GM19468 (cell line): ENCODE data around the gene FOXD2.
"Not testable (repeated sequence)": the region's sequence is repeated elsewhere in the genome, so short reads cannot be mapped to it uniquely, and the experiment has no call there.

Experiments used
- ATAC-seq: cut with Tn5 transposase; IDR thresholded peaks from one replicate; pipeline ENCODE4 v1.9.1; 2021; ENCODE audit warnings: mild to moderate bottlenecking, moderate library complexity, moderate number of reproducible peaks; ENCODE audit not compliant: unreplicated experiment; ENCODE audit errors: extremely low read depth

The FOXD2 gene

DNA sequence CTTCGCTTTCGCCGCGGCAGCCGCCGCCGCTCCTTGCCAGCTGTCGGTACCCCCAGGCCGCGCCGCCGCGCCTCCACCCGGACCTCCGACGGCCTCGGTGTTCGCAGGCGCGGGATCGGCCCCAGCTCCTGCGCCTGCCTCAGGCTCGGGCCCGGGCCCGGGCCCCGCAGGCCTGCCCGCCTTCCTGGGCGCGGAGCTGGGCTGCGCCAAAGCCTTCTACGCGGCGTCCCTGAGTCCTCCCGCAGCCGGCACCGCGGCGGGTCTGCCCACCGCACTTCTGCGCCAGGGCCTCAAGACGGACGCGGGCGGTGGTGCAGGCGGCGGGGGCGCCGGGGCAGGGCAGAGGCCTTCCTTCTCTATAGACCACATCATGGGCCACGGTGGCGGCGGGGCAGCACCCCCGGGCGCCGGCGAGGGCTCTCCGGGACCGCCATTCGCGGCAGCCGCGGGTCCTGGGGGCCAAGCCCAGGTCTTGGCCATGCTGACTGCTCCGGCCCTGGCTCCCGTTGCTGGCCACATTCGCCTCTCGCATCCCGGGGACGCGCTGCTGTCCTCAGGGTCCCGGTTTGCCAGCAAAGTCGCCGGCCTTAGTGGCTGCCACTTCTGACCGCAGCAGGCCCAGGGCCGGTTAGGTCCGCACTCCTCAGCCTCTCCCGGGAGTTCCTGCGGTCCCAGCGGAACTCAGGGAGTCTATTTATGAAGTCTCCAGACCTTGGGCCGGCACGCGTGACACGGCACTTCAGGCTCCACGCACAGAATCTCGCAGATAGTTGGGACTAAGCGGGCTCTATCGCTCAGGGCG is 1.4 kb downstream of the FOXD2 start:
- ATAC-seq: no peak

DNA sequence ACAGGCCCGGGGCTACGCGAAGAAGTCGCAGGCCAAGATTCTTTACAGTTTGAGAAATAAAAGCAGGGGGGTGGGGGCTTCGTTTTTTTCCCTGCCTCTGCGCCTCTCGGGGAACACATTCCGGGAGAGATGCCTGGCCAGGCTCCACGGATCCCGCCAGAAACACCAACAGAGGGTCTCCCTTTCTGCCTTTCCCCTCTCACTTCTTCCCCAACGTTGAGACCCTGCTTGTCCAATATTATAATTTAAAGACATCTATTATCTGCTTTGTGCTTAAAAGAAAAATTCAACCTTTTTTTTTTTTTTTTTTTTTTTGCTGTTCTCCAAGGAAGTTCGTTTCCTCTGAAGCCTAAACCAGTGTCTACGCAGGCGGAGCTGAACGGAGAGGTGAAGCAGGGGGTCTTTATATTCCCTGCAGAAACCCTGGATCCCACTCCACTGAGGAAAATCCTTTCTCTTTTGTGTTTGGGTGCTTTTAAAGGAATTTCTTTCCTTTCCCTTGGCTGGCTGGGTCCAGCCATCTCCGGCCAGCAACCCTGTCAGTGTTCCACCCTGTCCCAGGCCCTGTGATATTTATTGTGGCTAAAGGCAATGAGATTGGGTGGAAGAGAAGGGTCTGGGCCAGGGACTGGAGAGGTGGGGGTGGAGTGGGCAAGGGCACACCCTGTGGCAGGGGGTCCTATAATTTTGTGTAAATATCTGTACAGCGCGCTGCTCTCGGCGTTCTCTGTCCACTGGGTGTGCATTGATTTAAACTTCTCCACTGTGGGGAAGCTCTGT is 2.2 kb downstream of the FOXD2 start:
- no peak for ATAC-seq

DNA sequence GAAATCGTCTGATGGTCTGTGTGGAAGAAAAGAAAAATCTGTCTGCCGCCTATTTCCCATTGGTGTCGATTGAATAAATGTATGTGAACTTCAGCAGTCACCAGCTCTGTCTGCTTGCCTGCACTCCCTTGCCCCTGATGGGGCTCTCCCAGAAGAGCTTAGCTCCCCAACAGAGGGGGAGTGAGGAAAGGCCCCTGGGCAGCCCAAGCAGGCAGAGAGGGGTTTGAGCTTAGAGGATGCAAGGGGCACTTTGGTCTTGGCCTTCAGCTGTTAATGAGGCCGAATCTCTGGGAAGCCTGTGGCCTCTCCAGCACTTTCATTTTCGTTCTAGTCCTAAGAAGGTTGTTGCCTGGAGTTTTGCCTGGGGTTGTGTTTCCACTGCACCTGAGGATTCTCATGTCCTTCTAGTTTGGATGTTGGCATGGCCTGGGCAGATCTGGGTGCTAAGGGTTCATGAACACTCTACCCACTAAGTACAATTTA is 2.8 kb downstream of the FOXD2 start:
- no peak for ATAC-seq

DNA sequence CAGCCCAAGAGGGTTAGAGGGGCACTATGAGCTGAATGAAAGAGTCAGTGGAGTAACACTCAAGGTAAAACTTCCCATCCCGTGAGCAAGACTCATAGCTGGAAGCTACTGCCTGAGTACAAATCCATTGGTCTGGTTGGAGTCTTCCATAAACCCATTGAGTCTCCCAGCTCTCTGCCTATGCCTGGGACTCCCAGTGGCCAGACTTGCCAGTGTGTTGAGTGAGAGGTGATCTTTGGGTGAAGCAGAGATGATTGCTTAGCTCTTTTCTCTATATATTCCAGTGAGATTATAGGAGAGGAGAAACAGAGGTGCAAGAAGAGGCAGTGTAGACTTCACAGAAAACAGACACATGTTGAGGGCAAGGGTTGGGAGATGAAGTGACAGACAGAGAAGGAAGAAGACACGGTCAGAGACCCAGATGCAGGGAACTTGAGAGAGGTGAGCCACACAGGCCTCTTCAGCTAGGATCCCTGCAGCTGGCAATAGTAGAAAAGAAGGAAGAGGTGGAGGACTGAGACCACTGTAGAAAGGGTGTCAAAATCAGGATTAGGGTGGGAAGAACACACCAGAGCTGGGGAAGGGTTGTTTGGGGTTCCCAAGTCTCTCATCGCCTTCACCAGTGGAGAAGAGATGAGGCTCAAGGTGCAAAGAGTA is 3.7 kb downstream of the FOXD2 start:
- ATAC-seq: no peak

DNA sequence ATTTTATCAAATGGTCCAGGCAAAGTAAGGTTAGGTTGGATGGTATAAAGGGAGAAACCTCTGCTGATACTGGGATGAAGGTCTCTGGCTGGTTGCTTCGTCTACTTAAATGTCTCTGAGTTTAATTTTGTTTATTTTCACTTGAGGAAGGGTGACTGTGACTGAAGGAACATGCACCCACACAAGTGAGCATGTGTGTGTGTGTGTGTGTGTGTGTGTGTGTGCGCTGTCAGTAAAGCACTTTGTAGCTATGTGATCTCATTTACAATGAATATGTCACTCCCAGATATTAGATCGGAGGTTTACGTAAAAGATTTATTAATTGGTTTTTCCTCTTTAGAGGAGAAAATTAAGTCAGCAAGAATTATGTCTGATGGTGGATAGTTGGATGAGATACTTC is 4.4 kb downstream of the FOXD2 start:
- no peak for ATAC-seq

DNA sequence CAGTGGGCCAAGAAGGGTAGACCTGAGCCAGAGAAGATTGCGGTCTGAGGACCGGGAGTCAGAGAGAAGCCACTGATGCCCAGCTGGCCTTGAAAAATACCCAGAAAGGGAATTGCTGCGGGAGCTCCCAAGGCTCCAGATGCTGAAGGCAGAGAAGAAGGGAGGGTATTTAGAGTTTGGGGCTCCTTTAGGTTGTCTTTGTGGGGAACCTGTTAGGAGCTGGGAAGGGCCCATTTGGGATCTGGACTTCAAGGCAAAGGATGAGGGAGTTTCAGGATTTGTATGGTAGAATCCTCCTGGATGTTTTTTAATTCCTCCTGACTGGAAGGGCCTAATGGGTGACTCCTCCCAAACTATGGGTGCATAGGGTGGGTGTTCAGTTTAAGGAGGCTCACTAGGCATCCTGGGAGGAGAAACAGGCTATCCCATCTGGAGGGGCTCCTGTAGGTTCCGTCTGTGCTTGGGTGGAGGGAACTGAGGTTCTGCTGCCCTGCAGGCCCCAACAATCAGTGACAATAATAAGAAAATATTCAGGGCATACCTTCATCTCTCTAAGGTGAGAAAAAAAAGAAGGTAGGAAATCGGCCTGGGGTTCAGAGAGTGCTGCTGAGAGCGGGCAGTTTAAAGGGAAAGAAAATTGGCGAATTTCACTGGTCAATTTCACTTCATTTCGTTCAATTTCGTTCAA is 5.1 kb downstream of the FOXD2 start:
- ATAC-seq: no peak

DNA sequence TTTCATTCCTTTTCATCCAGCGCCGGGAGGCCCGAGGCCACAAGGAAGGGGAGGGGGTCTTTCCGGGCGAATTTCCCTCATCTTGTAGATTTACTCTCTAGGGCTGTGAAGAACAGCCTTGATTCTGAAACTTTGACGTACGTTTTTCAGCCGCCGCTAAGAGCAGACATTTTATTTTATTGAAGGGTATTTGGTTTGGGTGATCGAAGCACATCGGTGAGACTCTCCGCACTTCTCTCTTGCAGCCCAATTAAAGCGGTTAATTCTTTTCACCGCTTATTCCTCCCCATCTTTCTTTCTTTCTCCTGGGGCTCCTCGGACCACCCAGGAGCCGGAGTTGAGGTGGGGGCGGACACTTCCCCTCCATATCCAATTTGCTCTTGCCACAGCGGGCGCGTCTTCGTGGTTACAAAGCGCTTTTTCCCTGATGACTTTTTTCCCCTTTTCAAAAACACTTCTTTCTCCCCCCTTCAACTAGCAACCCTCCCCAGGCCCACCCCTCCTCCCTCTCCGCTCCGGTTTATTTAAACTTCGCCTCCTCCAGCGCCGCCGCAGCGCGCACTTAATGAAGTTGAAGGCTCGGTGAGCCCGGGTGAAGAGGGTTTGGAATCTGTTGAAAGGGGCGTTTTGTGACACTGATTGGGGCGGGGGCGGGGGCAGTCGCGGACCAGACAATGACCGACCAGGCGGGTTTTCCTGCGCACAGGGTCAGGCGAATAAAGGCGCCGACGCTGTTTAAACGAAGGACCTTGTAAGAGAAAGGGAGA is 5.9 kb downstream of the FOXD2 start:
- ATAC-seq: no peak

DNA sequence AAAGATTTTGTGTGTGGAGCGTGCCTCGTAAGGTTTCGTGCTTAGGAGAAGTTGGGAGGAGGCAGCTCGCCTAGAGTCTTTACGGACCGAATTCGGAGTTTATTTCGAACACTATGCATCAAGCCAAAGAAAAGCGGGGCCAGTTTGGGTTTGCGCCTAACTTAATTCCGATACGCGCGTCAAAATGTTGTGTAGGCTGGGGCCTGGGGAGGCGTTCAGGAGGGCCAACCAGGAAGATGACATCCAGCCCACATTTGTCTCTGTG is 6.4 kb downstream of the FOXD2 start:
- no peak for ATAC-seq

DNA sequence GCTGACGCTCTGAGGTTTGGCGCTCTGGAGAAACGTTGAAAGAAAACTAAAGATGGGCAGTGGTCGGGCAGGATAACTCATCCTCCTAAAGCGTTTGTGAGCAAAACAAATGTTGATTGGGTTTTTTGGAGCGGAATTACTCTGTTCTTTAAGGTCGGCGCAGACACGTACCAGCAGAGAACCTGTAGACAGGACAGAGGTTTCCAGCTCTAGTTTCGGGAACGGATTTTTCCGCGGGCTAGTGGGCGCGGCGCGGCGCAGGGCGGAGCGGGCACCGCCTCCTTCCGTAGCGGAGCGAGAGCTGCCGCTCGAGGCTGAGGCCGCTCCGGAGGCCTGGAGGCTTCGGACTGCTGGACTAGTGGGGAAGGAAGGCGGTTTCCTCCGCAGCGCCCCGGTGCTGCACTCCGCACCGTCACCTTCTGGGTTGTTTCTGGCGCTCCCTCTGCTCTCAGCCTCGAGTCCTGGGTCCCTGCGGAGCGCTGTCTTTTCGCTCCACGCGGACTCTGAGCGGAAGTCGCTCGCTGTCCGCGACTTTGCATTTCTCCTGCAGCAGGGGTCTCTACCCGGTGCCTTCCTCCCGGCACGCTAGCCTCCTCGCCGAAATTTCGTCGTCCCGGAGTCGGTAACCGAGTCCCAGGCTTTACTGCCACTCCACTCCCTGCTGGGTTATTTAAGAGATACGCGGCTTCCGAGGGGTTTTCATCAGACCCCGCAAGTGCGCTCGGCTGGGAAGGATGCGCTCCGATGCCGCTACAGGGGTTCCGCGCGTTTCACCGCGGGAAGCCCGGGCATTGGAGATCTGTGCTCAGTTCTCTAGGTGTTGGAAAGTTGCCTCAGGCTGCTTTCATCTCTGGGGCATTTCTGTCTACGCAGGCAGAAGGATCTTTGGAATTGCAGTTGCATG is 7.0 kb downstream of the FOXD2 start:
- no peak for ATAC-seq

DNA sequence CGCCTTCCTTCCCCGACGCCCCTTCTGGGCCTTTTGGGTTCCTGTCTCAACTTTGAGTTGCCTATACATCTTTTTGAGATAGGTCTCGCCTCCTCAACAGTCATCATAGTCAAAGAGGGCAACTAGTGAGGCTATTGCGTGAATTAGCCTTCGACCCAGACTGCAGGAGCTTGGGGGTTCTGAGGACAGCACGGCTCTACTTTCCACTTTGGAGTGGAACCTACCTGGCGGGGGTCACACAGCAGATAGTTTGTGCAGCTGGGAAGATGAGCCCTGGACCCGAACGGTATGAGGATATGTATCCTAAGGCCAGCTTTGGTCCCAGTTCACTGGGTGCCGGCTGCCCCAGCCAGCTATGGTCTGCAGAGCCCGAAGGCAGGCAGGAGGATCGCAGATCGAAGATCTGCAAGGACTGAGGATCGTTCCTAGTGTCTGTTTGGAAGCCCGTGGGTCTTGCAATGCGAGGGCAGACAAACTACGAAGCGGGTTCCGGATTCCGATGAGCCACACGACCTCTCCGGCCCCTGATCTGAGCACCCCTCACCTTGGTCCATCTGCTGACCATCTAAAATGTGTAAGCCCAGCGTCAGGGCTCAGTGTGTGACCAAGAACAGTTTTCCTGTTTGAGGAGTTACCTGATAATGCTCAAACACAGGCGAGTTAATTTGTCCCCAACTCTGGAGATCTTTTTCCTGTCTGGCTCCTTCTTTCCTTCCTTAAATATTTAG is 8.1 kb downstream of the FOXD2 start:
- no peak for ATAC-seq

DNA sequence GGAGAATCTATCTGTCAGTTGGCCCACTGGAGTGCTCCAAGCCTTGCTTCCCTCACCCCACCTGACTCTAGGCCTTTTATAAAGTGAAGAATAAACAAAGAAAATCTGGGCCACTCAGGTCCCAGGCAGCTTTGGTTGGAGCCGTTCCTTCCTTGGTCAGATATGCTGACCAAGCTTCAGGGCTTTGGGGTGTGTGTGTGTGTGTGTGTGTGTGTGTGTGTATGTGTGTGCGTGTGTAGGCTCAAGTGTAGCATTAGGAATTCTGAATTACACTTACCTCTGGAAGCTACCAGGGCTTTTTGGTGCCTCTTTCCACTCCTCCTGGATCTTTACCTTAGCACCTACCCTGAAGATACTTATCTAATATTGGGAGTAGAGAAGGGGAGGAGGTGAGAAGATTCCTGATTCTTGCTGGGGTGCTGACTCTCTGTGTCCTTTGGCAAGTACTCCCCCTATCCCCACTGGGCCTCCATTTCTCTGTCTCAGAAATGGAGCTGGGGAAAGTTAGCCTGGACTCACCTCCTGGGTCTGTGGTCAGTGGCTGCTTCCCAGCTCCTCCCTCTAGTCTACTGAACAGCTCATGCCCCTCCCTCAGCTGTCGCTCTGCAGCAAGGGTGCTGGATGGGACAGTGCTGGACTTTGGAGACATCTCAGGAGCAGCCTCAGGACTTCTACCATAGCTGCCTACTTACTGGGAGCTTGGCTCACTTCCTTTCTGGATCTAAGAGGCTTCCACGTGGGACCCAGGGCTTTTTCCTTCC is 10.8 kb downstream of the FOXD2 start:
- no peak for ATAC-seq

DNA sequence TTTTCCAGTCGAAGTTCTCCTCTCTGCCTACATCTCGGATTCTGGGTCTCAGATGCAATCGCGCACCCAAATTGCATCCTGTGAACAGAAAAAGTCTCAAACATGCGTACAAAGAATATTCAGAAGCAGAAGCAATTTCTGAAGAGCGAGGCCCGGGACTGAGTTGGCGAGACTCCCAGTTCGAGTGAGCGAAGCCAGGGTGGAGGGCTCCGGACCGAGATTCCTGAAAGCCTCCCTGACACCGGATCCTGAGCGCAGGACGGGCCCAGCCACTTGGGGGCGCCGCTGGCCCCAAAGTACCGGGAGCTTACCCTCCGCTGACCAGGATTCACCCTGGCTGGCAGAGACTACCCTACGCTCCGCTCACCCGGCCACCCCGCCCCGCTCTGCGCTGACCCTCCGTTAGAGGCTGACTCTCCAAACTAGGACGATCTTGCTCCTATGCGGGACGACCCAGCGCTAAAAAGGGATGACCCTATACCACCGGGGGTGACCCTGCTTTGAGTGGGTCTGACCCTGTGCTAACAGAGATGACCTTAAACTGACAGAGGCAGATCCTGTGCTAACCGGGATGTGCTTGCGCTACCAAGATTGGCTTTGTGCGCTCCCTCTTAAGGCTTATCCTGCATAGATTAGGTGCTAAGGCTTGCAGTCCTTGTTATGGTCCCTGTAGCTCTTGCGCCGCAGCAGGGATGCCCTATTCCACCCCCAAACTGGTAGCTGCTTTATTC is 12.1 kb downstream of the FOXD2 start:
- ATAC-seq: no peak

DNA sequence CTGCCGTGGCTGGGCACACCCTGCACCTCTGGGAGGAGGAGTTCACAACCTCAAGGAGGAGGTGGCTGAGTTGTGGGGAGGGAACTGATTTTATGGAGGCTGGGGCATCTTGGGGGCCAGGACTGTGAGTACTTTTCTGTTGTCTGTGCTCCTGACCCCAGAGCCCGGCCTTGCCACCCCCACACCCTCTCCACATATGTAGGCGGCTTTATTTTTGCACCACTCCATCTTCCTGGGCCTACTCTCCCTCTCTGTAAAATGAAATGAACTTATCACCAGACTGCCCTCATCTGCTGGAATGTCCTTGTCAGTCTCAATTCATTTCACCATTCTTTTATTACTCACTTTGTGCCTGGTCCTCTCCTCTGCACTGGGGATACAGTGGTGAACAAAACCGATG is 12.8 kb downstream of the FOXD2 start:
- no peak for ATAC-seq

DNA sequence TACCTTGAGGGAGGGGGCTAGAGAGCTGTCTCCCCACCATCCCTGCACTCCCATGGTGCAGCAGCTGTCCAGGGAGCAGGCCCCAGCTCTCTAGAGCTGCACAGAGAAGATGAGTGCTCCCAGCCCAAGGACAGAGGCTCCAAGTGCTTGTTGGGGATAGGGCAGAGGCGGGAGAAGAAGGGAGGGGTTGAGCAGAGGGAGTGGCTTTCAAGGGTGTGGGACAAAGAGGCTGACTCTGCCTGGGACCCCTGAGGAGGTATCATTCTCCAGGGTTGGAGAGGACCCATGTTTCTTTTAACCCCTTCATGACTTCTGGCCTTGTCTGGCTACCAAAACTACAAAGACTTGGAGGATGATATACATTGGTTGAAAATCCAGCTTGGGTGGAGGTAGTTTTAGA is 14.6 kb downstream of the FOXD2 start:
- no peak for ATAC-seq

DNA sequence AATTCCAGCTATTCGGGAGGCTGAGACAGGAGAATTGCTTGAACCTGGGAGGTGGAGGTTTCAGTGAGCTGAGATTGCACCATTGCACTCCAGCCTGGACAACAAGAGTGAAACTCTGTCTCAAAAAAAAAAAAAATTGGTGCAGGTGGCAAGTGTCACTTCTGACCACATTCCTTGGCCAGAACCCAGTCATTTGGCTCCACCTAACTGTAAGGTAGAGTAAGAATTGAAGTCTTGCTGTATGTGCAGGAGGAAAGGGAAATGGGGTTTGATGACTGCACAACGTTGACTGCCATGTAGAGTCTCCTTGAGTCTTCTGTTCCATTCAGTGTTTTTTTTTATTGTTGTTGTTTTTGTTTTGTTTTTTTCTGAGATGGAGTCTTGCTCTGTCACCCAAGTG is 16.1 kb downstream of the FOXD2 start:
- ATAC-seq: not testable (repeated sequence)

DNA sequence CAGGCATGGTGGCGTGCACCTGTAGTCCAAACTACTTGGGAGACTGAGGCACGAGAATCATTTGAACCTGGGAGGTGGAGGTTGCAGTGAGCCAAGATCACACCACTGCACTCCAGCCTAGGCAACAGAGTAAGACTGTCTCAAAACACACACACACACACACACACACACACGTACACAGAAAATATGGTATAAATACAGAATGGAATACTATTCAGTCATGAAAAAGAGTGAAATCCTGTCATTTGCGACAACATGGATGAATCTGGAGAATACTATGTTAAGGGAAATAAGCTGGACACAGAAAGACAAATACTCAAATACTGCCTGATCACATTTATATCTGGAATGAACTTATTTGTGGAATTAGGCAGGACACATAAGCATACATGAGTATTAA is 18.4 kb downstream of the FOXD2 start:
- no peak for ATAC-seq

DNA sequence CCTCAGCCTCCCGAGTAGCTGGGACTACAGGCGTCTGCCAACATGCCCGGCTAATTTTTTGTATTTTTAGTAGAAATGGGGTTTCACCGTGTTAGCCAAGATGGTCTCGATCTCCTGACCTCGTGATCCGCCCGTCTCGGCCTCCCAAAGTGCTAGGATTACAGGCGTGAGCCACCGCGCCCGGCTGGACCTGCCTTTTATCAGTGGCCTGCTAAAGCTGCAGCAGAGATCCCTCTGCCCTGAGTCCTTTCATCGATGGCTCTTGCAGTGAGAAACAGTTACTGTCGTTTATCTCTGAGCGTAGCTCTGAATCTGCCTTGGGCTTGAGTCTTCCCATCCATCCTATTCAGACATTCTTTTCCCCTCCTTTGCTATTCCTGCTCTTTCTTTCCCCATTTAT is 19.7 kb downstream of the FOXD2 start:
- ATAC-seq: not testable (repeated sequence)
